OCI-LY7 (cell line): Measurements from ENCODE around the gene C1orf146.
A peak's percentile ranks its signal among the peaks of the same experiment; 100 is the strongest.

Experiments
- CTCF ChIP-seq: fragments of 200-600 bp; sonication (generic); conservative IDR thresholded peaks from 2 replicates; pipeline ENCODE4 v1.5.1; 2014; ENCODE audit warnings: mild to moderate bottlenecking, antibody characterized with exemption, low read length, moderate library complexity, mixed read lengths
- EZH2phosphoT487 ChIP-seq: fragments of 200-600 bp; sonication (generic); IDR thresholded peaks from 2 replicates; pipeline ENCODE4 v1.6.1; 2018; ENCODE audit warnings: low read depth, borderline replicate concordance, mild to moderate bottlenecking, mixed run types, antibody characterized with exemption, low read length, moderate library complexity, mixed read lengths

- TF ChIP-seq CTCF (peak; percentile 88), EZH2phosphoT487 (no peak)
Observed at GRCh38 chr1:92291372-92291999, 73.8 kb downstream of the C1orf146 start.
